Panc1 (cell line): ENCODE measurements around the gene MB21D2. TPM values are rescaled to one million over a fixed set of nuclear protein-coding genes. Genes with fewer than 3 reads are reported as not detected.

Experiments
- ATAC-seq: fragments of 200-7000 bp; cut with Tn5 transposase; 2 replicates; pipeline ENCODE4 v1.9.1; 2020; ENCODE audit warnings: mild to moderate bottlenecking, moderate library complexity
- BruUV-seq: library from RNA; stranded (reverse); fragments of 400-500 nt; replicated peaks from 2 replicates; lab custom pipeline; 2021; lab: Mats Ljungman, UMichigan
- CTCF ChIA-PET: fragments of 300-600 bp; sonication (Branson Sonifier 250); formaldehyde crosslinking; loops from one replicate; lab custom pipeline; 2022; ENCODE audit warnings: antibody characterized with exemption; lab: Charles Lee
- POLR2A ChIA-PET: fragments of 300-600 bp; sonication (Branson Sonifier 250); formaldehyde crosslinking; loops from one replicate; lab custom pipeline; 2022; ENCODE audit warnings: antibody characterized with exemption; lab: Charles Lee
- DNase-seq: peaks from one replicate; pipeline ENCODE4 v3.0.0-alpha.2; 2010; ENCODE audit warnings: low read depth, low spot score
- H3K27ac ChIP-seq: 2 replicates; pipeline ENCODE4 v1.5.1; 2011; ENCODE audit warnings: mild to moderate bottlenecking, low read length, inconsistent platforms
- H3K27me3 ChIP-seq: fragments of 200-500 bp; sonication (Bioruptor generic); 2 replicates; pipeline ENCODE4 v1.6.0; 2014; ENCODE audit warnings: low read length, inconsistent platforms; ENCODE audit not compliant: control insufficient read depth, insufficient read depth
- H3K36me3 ChIP-seq: fragments of 200-500 bp; sonication (Bioruptor generic); 2 replicates; pipeline ENCODE4 v1.5.1; 2014; ENCODE audit warnings: inconsistent platforms, mild to moderate bottlenecking, low read length, moderate library complexity; ENCODE audit not compliant: control insufficient read depth, insufficient read depth
- H3K4me1 ChIP-seq: 2 replicates; pipeline ENCODE4 v1.5.1; 2011; ENCODE audit warnings: inconsistent platforms, mild to moderate bottlenecking, low read length, moderate library complexity; ENCODE audit not compliant: control insufficient read depth, insufficient read depth
- H3K4me3 ChIP-seq, 2 experiments: 2 replicates each; pipeline ENCODE4 v1.5.1; 2011 to 2012; ENCODE audit warnings: low read depth in 2 of 2, low read length in 2 of 2, mild to moderate bottlenecking in 2 of 2, inconsistent platforms in 1 of 2, moderate library complexity in 1 of 2
- H3K9me3 ChIP-seq: fragments of 200-500 bp; sonication (Bioruptor generic); 2 replicates; pipeline ENCODE4 v1.5.1; 2014; ENCODE audit warnings: low read depth, mild to moderate bottlenecking, inconsistent platforms, low read length, moderate library complexity; ENCODE audit not compliant: control insufficient read depth, insufficient read depth
- POLR2AphosphoS5 ChIP-seq: IDR thresholded peaks from 2 replicates; pipeline ENCODE4 v1.6.1; 2012; ENCODE audit warnings: mild to moderate bottlenecking, low read depth, low read length, moderate library complexity
- SIN3A ChIP-seq: IDR thresholded peaks from 2 replicates; pipeline ENCODE4 v1.6.1; 2012; ENCODE audit warnings: low read depth, mild to moderate bottlenecking, low read length, moderate library complexity, borderline replicate concordance; ENCODE audit not compliant: insufficient read depth
- TCF7L2 ChIP-seq: IDR thresholded peaks from 2 replicates; pipeline ENCODE4 v1.6.1; 2011; ENCODE audit warnings: mild to moderate bottlenecking, low read depth, low read length, inconsistent platforms
- in situ Hi-C: cut with HindIII; loops from 2 replicates; pipeline ENCODE4 v1.10.0; 2016; ENCODE audit warnings: low sequenced_read_pairs, low pct_unique_long_range_greater_than_20kb
- intact Hi-C: fragments of 100-400 bp; cut with micrococcal nuclease; formaldehyde crosslinking; loops from one replicate; pipeline ENCODE4 v1.10.0; 2022; ENCODE audit not compliant: unreplicated experiment
- total RNA-seq: library from RNA; stranded (reverse); gene quantifications from one replicate; pipeline ENCODE4 v1.2.1, GENCODE V29; 2021; ENCODE audit not compliant: unreplicated experiment
- TF ChIP-seq, protein P1 (sequence below): fragments of 450-650 bp; IDR thresholded peaks from 2 replicates; pipeline ENCODE4 v1.5.1; 2017; ENCODE audit warnings: mild to moderate bottlenecking
- TF ChIP-seq, protein P2 (sequence below), 2 experiments: IDR thresholded peaks; 2 replicates each; pipeline ENCODE4 v1.6.1; 2011 to 2012; ENCODE audit warnings: low read depth in 2 of 2, control low read depth in 1 of 2, low read length in 1 of 2, mild to moderate bottlenecking in 1 of 2, moderate library complexity in 1 of 2; ENCODE audit not compliant: insufficient read depth in 1 of 2

Gene MB21D2
- total RNA-seq, 1 experiment from 2014 or later, result 7.8 TPM

DNA sequence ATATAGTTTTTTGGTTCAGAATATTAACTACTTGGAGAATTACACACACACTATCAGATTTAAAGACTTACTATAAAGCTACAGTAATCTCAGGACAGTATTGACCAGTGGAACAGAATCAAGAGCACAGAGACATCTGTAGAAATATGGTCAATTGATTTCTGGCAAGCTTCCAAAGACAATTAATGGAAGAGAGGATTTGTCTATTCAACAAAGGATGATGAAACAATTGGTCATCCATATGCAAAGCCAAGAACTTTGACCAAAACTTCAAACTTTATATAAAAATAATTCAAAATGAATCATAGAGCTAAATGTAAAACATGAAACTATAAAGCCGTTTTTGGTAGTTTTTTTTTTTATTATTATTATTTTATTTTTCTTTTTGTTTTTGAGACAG is 29.8 kb upstream of the MB21D2 start:
- CTCF ChIA-PET, result no interaction called here
- Histone ChIP-seq H3K9me3 (no peaks in the 10 kb centered on the region), H3K4me1 (no peaks in the 10 kb centered on the region), H3K27me3 (no peaks in the 10 kb centered on the region), H3K27ac (no peak overlapping the region), H3K36me3 (no peaks in the 10 kb centered on the region), H3K4me3 (no peak overlapping the region)
- in situ Hi-C loops, result no loop called here
- no TSS peak for BruUV-seq
- intact Hi-C loops, result no loop called here
- POLR2A ChIA-PET, result no interaction called here
- ATAC-seq (no peak), DNase-seq (no peak)
- TF ChIP-seq, protein P1, sequence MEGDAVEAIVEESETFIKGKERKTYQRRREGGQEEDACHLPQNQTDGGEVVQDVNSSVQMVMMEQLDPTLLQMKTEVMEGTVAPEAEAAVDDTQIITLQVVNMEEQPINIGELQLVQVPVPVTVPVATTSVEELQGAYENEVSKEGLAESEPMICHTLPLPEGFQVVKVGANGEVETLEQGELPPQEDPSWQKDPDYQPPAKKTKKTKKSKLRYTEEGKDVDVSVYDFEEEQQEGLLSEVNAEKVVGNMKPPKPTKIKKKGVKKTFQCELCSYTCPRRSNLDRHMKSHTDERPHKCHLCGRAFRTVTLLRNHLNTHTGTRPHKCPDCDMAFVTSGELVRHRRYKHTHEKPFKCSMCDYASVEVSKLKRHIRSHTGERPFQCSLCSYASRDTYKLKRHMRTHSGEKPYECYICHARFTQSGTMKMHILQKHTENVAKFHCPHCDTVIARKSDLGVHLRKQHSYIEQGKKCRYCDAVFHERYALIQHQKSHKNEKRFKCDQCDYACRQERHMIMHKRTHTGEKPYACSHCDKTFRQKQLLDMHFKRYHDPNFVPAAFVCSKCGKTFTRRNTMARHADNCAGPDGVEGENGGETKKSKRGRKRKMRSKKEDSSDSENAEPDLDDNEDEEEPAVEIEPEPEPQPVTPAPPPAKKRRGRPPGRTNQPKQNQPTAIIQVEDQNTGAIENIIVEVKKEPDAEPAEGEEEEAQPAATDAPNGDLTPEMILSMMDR, result no peak
- TF ChIP-seq, protein P2, sequence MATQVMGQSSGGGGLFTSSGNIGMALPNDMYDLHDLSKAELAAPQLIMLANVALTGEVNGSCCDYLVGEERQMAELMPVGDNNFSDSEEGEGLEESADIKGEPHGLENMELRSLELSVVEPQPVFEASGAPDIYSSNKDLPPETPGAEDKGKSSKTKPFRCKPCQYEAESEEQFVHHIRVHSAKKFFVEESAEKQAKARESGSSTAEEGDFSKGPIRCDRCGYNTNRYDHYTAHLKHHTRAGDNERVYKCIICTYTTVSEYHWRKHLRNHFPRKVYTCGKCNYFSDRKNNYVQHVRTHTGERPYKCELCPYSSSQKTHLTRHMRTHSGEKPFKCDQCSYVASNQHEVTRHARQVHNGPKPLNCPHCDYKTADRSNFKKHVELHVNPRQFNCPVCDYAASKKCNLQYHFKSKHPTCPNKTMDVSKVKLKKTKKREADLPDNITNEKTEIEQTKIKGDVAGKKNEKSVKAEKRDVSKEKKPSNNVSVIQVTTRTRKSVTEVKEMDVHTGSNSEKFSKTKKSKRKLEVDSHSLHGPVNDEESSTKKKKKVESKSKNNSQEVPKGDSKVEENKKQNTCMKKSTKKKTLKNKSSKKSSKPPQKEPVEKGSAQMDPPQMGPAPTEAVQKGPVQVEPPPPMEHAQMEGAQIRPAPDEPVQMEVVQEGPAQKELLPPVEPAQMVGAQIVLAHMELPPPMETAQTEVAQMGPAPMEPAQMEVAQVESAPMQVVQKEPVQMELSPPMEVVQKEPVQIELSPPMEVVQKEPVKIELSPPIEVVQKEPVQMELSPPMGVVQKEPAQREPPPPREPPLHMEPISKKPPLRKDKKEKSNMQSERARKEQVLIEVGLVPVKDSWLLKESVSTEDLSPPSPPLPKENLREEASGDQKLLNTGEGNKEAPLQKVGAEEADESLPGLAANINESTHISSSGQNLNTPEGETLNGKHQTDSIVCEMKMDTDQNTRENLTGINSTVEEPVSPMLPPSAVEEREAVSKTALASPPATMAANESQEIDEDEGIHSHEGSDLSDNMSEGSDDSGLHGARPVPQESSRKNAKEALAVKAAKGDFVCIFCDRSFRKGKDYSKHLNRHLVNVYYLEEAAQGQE (IDR thresholded peaks at IDR 0.05; ENCODE audit: insufficient read depth in 1 of 2, low read depth in 2 of 2, low read length in 1 of 2), result no peak
- no peak for TF ChIP-seq SIN3A
- TF ChIP-seq POLR2AphosphoS5, result no peak
- no peak for TF ChIP-seq TCF7L2

DNA sequence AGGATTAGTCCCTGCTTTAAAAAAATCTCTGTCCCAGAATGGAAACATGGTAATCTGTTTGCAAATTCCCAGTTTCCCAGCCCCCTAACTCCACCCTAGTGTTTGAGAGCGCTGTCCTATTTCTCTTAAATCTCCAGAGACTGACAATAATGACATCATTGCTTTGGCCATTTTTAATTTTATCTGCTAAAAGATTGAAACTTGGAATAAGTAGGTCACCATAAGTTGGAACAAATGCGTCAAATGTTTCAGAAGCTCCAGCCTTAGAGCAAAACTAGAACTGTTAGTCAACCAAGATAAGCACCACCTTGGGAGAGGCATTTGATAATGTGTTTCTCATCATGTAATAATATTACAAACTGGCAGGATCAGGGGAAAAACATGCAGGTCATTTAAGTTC is 25.7 kb upstream of the MB21D2 start:
- DNase-seq (no peak), ATAC-seq (no peak)
- no peaks in the 10 kb centered on the region for H3K27me3 ChIP-seq
- no peak overlapping the region for H3K4me3 ChIP-seq
- no TSS peak for BruUV-seq
- no peaks in the 10 kb centered on the region for H3K9me3 ChIP-seq
- no peaks in the 10 kb centered on the region for H3K36me3 ChIP-seq
- TF ChIP-seq TCF7L2 (no peak), POLR2AphosphoS5 (no peak), SIN3A (no peak)
- TF ChIP-seq, protein P1, result no peak
- H3K4me1 ChIP-seq, result no peaks in the 10 kb centered on the region
- in situ Hi-C loops (no loop called here), intact Hi-C loops (no loop called here)
- ChIA-PET POLR2A (no interaction called here), CTCF (no interaction called here)
- H3K27ac ChIP-seq, result no peak overlapping the region
